ENCODE data around the gene PRM1. TPM values are rescaled to one million over a fixed set of nuclear protein-coding genes. Genes with fewer than 3 reads are reported as not detected.

PRM1 gene
- total and polyA plus RNA-seq, 4 donors: not detected

GRCh38 chr16:11307639-11308492, 26.7 kb upstream of the PRM1 start:
- H3K36me3 ChIP-seq (ENCODE audit: control insufficient read depth in 4 of 4, insufficient read depth in 4 of 4, low read length in 4 of 4): no peaks in the 10 kb centered on the region
- no peak for TF ChIP-seq CTCF (IDR thresholded peaks at IDR 0.05; ENCODE audit: control extremely low read depth, extremely low read depth)
- no peak overlapping the region for H3K4me3 ChIP-seq
- H3K9me3 ChIP-seq (ENCODE audit: control insufficient read depth in 4 of 4, insufficient read depth in 3 of 4, low read length in 3 of 4): no peaks in the 10 kb centered on the region
- peaks cover 0 to 22% (median 3%) of the 10 kb centered on the region in 5 donors for H3K4me1 ChIP-seq (ENCODE audit: control insufficient read depth in 5 of 5, insufficient read depth in 5 of 5, low read length in 5 of 5)
- 68 to 72% methylated on average over 21 of the region's 21 CpGs for WGBS, 2 donors
- no peak for ATAC-seq (ENCODE audit: insufficient read depth, low FRiP score)
- no peak for DNase-seq
- no peak overlapping the region for H3K9ac ChIP-seq (ENCODE audit: insufficient read depth in 1 of 2, low read length in 2 of 2)
- no peaks in the 10 kb centered on the region for H3K27me3 ChIP-seq (ENCODE audit: control insufficient read depth in 3 of 3, insufficient read depth in 3 of 3, low read length in 2 of 3)
- peak overlapping the region in 1 of 2 donors; percentile 94 for H3K27ac ChIP-seq (ENCODE audit: low read depth in 1 of 2, low read length in 1 of 2)

- no peak overlapping the region for H3K4me3 ChIP-seq
- no peak for TF ChIP-seq CTCF (IDR thresholded peaks at IDR 0.05; ENCODE audit: control extremely low read depth, extremely low read depth)
- H3K27me3 ChIP-seq (ENCODE audit: control insufficient read depth in 3 of 3, insufficient read depth in 3 of 3, low read length in 2 of 3): no peaks in the 10 kb centered on the region
- H3K9me3 ChIP-seq (ENCODE audit: control insufficient read depth in 4 of 4, insufficient read depth in 3 of 4, low read length in 3 of 4): no peaks in the 10 kb centered on the region
- H3K9ac ChIP-seq (ENCODE audit: insufficient read depth in 1 of 2, low read length in 2 of 2): no peak overlapping the region
- WGBS, 2 donors: 43 to 57% methylated on average over 7 of the region's 7 CpGs
- peaks cover 0 to 20% (median 3%) of the 10 kb centered on the region in 5 donors for H3K4me1 ChIP-seq (ENCODE audit: control insufficient read depth in 5 of 5, insufficient read depth in 5 of 5, low read length in 5 of 5)
- DNase-seq: peak in 2 of 3 donors; percentile 48 to 79
- peak overlapping the region in 1 of 2 donors; percentile 37 for H3K27ac ChIP-seq (ENCODE audit: low read depth in 1 of 2, low read length in 1 of 2)
- peak; percentile 48 for ATAC-seq (ENCODE audit: insufficient read depth, low FRiP score)
- no peaks in the 10 kb centered on the region for H3K36me3 ChIP-seq (ENCODE audit: control insufficient read depth in 4 of 4, insufficient read depth in 4 of 4, low read length in 4 of 4)
Observed at GRCh38 chr16:11306997-11307638, 26.0 kb upstream of the PRM1 start.

- H3K9ac ChIP-seq (ENCODE audit: insufficient read depth in 1 of 2, low read length in 2 of 2): no peak overlapping the region
- no peak for DNase-seq
- WGBS, 2 donors: 77 to 89% methylated on average over 8 of the region's 8 CpGs
- peaks cover 0 to 18% (median 3%) of the 10 kb centered on the region in 5 donors for H3K4me1 ChIP-seq (ENCODE audit: control insufficient read depth in 5 of 5, insufficient read depth in 5 of 5, low read length in 5 of 5)
- H3K4me3 ChIP-seq: no peak overlapping the region
- no peaks in the 10 kb centered on the region for H3K9me3 ChIP-seq (ENCODE audit: control insufficient read depth in 4 of 4, insufficient read depth in 3 of 4, low read length in 3 of 4)
- no peaks in the 10 kb centered on the region for H3K27me3 ChIP-seq (ENCODE audit: control insufficient read depth in 3 of 3, insufficient read depth in 3 of 3, low read length in 2 of 3)
- H3K36me3 ChIP-seq (ENCODE audit: control insufficient read depth in 4 of 4, insufficient read depth in 4 of 4, low read length in 4 of 4): no peaks in the 10 kb centered on the region
- peak overlapping the region in 1 of 2 donors; percentile 37 for H3K27ac ChIP-seq (ENCODE audit: low read depth in 1 of 2, low read length in 1 of 2)
- no peak for TF ChIP-seq CTCF (IDR thresholded peaks at IDR 0.05; ENCODE audit: control extremely low read depth, extremely low read depth)
- no peak for ATAC-seq (ENCODE audit: insufficient read depth, low FRiP score)
Observed at GRCh38 chr16:11306381-11306780, 25.3 kb upstream of the PRM1 start.

Data from lung (tissue), 12 donors.